ENCODE data around the gene BMP4. TPM values are rescaled to one million over a fixed set of nuclear protein-coding genes. Genes with fewer than 3 reads are reported as not detected.

Gene BMP4
- total and polyA plus RNA-seq, 3 experiments from 2014 or later: 0.20 TPM; not detected in 2

- H3K27ac Mint-ChIP-seq: no peak overlapping the region
- POLR2A ChIA-PET: no interaction called here
Observed at GRCh38 chr14:53975444-53975843, 18.8 kb upstream of the BMP4 start.

GRCh38 chr14:53971521-53971920, 14.9 kb upstream of the BMP4 start:
- no peak overlapping the region for H3K4me3 Mint-ChIP-seq
- Histone ChIP-seq H3K27me3 (ENCODE audit: insufficient read depth, low read length, poor library complexity, severe bottlenecking) (no peaks in the 10 kb centered on the region), H3K27ac (ENCODE audit: low read depth, low read length) (no peak overlapping the region), H3K4me3 (ENCODE audit: low read length) (no peak overlapping the region), H3K36me3 (ENCODE audit: insufficient read depth, low read length) (no peaks in the 10 kb centered on the region), H3K4me1 (ENCODE audit: insufficient read depth, low read length) (no peaks in the 10 kb centered on the region), H3K9me3 (ENCODE audit: low read length) (no peaks in the 10 kb centered on the region)
- POLR2A ChIA-PET: no interaction called here
- no peak overlapping the region for H3K27ac Mint-ChIP-seq
- H3K9me3 Mint-ChIP-seq: peaks cover 0 to 12% (median 0%) of the 10 kb centered on the region in 5 donors
- H3K36me3 Mint-ChIP-seq: no peaks in the 10 kb centered on the region
- CTCF ChIA-PET: no interaction called here
- no peaks in the 10 kb centered on the region for H3K4me1 Mint-ChIP-seq
- peaks cover 4 to 17% of the 10 kb centered on the region in 2 donors for H3K27me3 Mint-ChIP-seq
- DNase-seq: no peak

More at GRCh38 chr14:53975444-53975843, 18.8 kb upstream of the BMP4 start:
- CTCF ChIA-PET: no interaction called here
- H3K9me3 Mint-ChIP-seq: peaks cover 0 to 5% (median 0%) of the 10 kb centered on the region in 5 donors
- Histone ChIP-seq H3K4me1 (ENCODE audit: insufficient read depth, low read length) (no peaks in the 10 kb centered on the region), H3K27ac (ENCODE audit: low read depth, low read length) (no peak overlapping the region), H3K27me3 (ENCODE audit: insufficient read depth, low read length, poor library complexity, severe bottlenecking) (no peaks in the 10 kb centered on the region), H3K9me3 (ENCODE audit: low read length) (no peaks in the 10 kb centered on the region), H3K36me3 (ENCODE audit: insufficient read depth, low read length) (no peaks in the 10 kb centered on the region), H3K4me3 (ENCODE audit: low read length) (no peak overlapping the region)
- DNase-seq: no peak
- H3K4me1 Mint-ChIP-seq: no peaks in the 10 kb centered on the region
- H3K36me3 Mint-ChIP-seq: no peaks in the 10 kb centered on the region
- no peak overlapping the region for H3K4me3 Mint-ChIP-seq
- H3K27me3 Mint-ChIP-seq: peaks cover 0 to 1% of the 10 kb centered on the region in 2 donors

GRCh38 chr14:53969326-53969725, 12.7 kb upstream of the BMP4 start:
- ChIA-PET CTCF (no interaction called here), POLR2A (no interaction called here)
- Mint-ChIP-seq H3K27me3 (peaks cover 18 to 22% of the 10 kb centered on the region in 2 donors), H3K4me3 (no peak overlapping the region), H3K4me1 (no peaks in the 10 kb centered on the region), H3K36me3 (no peaks in the 10 kb centered on the region), H3K27ac (no peak overlapping the region), H3K9me3 (peaks cover 0 to 8% (median 0%) of the 10 kb centered on the region in 5 donors)
- Histone ChIP-seq H3K36me3 (ENCODE audit: insufficient read depth, low read length) (no peaks in the 10 kb centered on the region), H3K27ac (ENCODE audit: low read depth, low read length) (no peak overlapping the region), H3K4me1 (ENCODE audit: insufficient read depth, low read length) (no peaks in the 10 kb centered on the region), H3K9me3 (ENCODE audit: low read length) (no peaks in the 10 kb centered on the region), H3K4me3 (ENCODE audit: low read length) (no peak overlapping the region), H3K27me3 (ENCODE audit: insufficient read depth, low read length, poor library complexity, severe bottlenecking) (no peaks in the 10 kb centered on the region)
- no peak for DNase-seq

GRCh38 chr14:53968726-53969125, 12.1 kb upstream of the BMP4 start:
- no peaks in the 10 kb centered on the region for H3K36me3 ChIP-seq (ENCODE audit: insufficient read depth, low read length)
- ChIA-PET POLR2A (no interaction called here), CTCF (no interaction called here)
- no peak for DNase-seq
- Mint-ChIP-seq H3K4me1 (peaks cover 0 to 2% (median 0%) of the 10 kb centered on the region in 3 donors), H3K9me3 (peaks cover 0 to 8% (median 0%) of the 10 kb centered on the region in 5 donors), H3K27ac (no peak overlapping the region), H3K4me3 (no peak overlapping the region), H3K36me3 (no peaks in the 10 kb centered on the region), H3K27me3 (peaks cover 22 to 28% of the 10 kb centered on the region in 2 donors)
- H3K27ac ChIP-seq (ENCODE audit: low read depth, low read length): no peak overlapping the region
- H3K27me3 ChIP-seq (ENCODE audit: insufficient read depth, low read length, poor library complexity, severe bottlenecking): no peaks in the 10 kb centered on the region
- no peaks in the 10 kb centered on the region for H3K4me1 ChIP-seq (ENCODE audit: insufficient read depth, low read length)
- H3K4me3 ChIP-seq (ENCODE audit: low read length): no peak overlapping the region
- H3K9me3 ChIP-seq (ENCODE audit: low read length): no peaks in the 10 kb centered on the region

- peaks cover 0 to 9% (median 0%) of the 10 kb centered on the region in 3 donors for H3K4me1 Mint-ChIP-seq
- peaks cover 32 to 39% of the 10 kb centered on the region in 2 donors for H3K27me3 Mint-ChIP-seq
- no peak overlapping the region for H3K27ac Mint-ChIP-seq
- no peaks in the 10 kb centered on the region for H3K4me1 ChIP-seq (ENCODE audit: insufficient read depth, low read length)
- no peaks in the 10 kb centered on the region for H3K9me3 ChIP-seq (ENCODE audit: low read length)
- peaks cover 0 to 11% (median 2%) of the 10 kb centered on the region in 5 donors for H3K9me3 Mint-ChIP-seq
- POLR2A ChIA-PET: no interaction called here
- no peaks in the 10 kb centered on the region for H3K27me3 ChIP-seq (ENCODE audit: insufficient read depth, low read length, poor library complexity, severe bottlenecking)
- H3K36me3 ChIP-seq (ENCODE audit: insufficient read depth, low read length): no peaks in the 10 kb centered on the region
- H3K4me3 ChIP-seq (ENCODE audit: low read length): no peak overlapping the region
- DNase-seq: no peak
- H3K27ac ChIP-seq (ENCODE audit: low read depth, low read length): no peak overlapping the region
- no peak overlapping the region for H3K4me3 Mint-ChIP-seq
- no peaks in the 10 kb centered on the region for H3K36me3 Mint-ChIP-seq
- CTCF ChIA-PET: no interaction called here
Observed at GRCh38 chr14:53967606-53968005, 11.0 kb upstream of the BMP4 start.

GRCh38 chr14:53964249-53964648, 7.6 kb upstream of the BMP4 start:
- H3K4me1 Mint-ChIP-seq: peaks cover 0 to 9% (median 0%) of the 10 kb centered on the region in 3 donors
- no peaks in the 10 kb centered on the region for H3K9me3 ChIP-seq (ENCODE audit: low read length)
- ChIA-PET POLR2A (no interaction called here), CTCF (no interaction called here)
- no peak for DNase-seq
- H3K4me3 Mint-ChIP-seq: no peak overlapping the region
- H3K4me3 ChIP-seq (ENCODE audit: low read length): no peak overlapping the region
- H3K36me3 ChIP-seq (ENCODE audit: insufficient read depth, low read length): no peaks in the 10 kb centered on the region
- no peaks in the 10 kb centered on the region for H3K4me1 ChIP-seq (ENCODE audit: insufficient read depth, low read length)
- H3K27me3 Mint-ChIP-seq: peaks cover 35 to 57% of the 10 kb centered on the region in 2 donors
- H3K27me3 ChIP-seq (ENCODE audit: insufficient read depth, low read length, poor library complexity, severe bottlenecking): no peaks in the 10 kb centered on the region
- no peak overlapping the region for H3K27ac ChIP-seq (ENCODE audit: low read depth, low read length)
- peaks cover 0 to 12% (median 2%) of the 10 kb centered on the region in 5 donors for H3K9me3 Mint-ChIP-seq
- H3K36me3 Mint-ChIP-seq: no peaks in the 10 kb centered on the region
- H3K27ac Mint-ChIP-seq: no peak overlapping the region

- no peak for DNase-seq
- peaks cover 0 to 6% (median 2%) of the 10 kb centered on the region in 5 donors for H3K9me3 Mint-ChIP-seq
- Histone ChIP-seq H3K4me3 (ENCODE audit: low read length) (no peak overlapping the region), H3K4me1 (ENCODE audit: insufficient read depth, low read length) (no peaks in the 10 kb centered on the region), H3K27me3 (ENCODE audit: insufficient read depth, low read length, poor library complexity, severe bottlenecking) (no peaks in the 10 kb centered on the region), H3K36me3 (ENCODE audit: insufficient read depth, low read length) (no peaks in the 10 kb centered on the region), H3K9me3 (ENCODE audit: low read length) (no peaks in the 10 kb centered on the region), H3K27ac (ENCODE audit: low read depth, low read length) (no peak overlapping the region)
- H3K4me1 Mint-ChIP-seq: peaks cover 0 to 9% (median 0%) of the 10 kb centered on the region in 3 donors
- no peaks in the 10 kb centered on the region for H3K36me3 Mint-ChIP-seq
- H3K27me3 Mint-ChIP-seq: peaks cover 29 to 63% of the 10 kb centered on the region in 2 donors
- ChIA-PET POLR2A (no interaction called here), CTCF (interaction anchor here (1.1 kb wide), 1 partner anchor 10 kb away, joined by 4 read pairs; no protein-coding TSS in a partner anchor)
- H3K27ac Mint-ChIP-seq: no peak overlapping the region
- H3K4me3 Mint-ChIP-seq: peak overlapping the region in 1 of 7 donors; percentile 29
Observed at GRCh38 chr14:53963320-53964227, 6.9 kb upstream of the BMP4 start.

- Histone ChIP-seq H3K4me3 (ENCODE audit: low read length) (no peak overlapping the region), H3K9me3 (ENCODE audit: low read length) (no peaks in the 10 kb centered on the region), H3K27me3 (ENCODE audit: insufficient read depth, low read length, poor library complexity, severe bottlenecking) (peaks cover 3% of the 10 kb centered on the region), H3K27ac (ENCODE audit: low read depth, low read length) (no peak overlapping the region), H3K4me1 (ENCODE audit: insufficient read depth, low read length) (no peaks in the 10 kb centered on the region), H3K36me3 (ENCODE audit: insufficient read depth, low read length) (no peaks in the 10 kb centered on the region)
- H3K36me3 Mint-ChIP-seq: no peaks in the 10 kb centered on the region
- CTCF ChIA-PET: interaction anchor here (1.1 kb wide), 1 partner anchor 9 kb away, joined by 4 read pairs; no protein-coding TSS in a partner anchor
- H3K27me3 Mint-ChIP-seq: peaks cover 29 to 70% of the 10 kb centered on the region in 2 donors
- H3K4me1 Mint-ChIP-seq: peaks cover 0 to 9% (median 0%) of the 10 kb centered on the region in 3 donors
- no peak for DNase-seq
- no peak overlapping the region for H3K4me3 Mint-ChIP-seq
- no peak overlapping the region for H3K27ac Mint-ChIP-seq
- H3K9me3 Mint-ChIP-seq: peaks cover 0 to 5% (median 2%) of the 10 kb centered on the region in 5 donors
- POLR2A ChIA-PET: no interaction called here
Observed at GRCh38 chr14:53962953-53963319, 6.3 kb upstream of the BMP4 start.

Data from CD8-positive, alpha-beta memory T cell (primary cell).